Activated CD4-positive, alpha-beta T cell treated with anti-CD3 and anti-CD28 coated beads, Interleukin-2, Interleukin-6, amounts not matched to agents 100 ng/mL and 50 ng/mL, durations not matched to agents 16 hours and 8 hours (primary cell): ENCODE data around the gene ZBTB47.

ENCODE experiments used
- DNase-seq: peaks from one replicate; pipeline ENCODE4 v3.0.0-alpha.2; 2020

ZBTB47 gene

GRCh38 chr3:42686832-42687650 is 33.5 kb downstream of the ZBTB47 start:
- DNase-seq: no peak

- DNase-seq: no peak
Measured at GRCh38 chr3:42688016-42688415, 34.5 kb downstream of the ZBTB47 start.

- no peak for DNase-seq
Measured at GRCh38 chr3:42688487-42689420, 35.3 kb downstream of the ZBTB47 start.

- DNase-seq: no peak
Measured at GRCh38 chr3:42689421-42690014, 36.0 kb downstream of the ZBTB47 start.

- no peak for DNase-seq
Measured at GRCh38 chr3:42690191-42690590, 36.7 kb downstream of the ZBTB47 start.

- no peak for DNase-seq
Measured at GRCh38 chr3:42690766-42691680, 37.5 kb downstream of the ZBTB47 start.

- no peak for DNase-seq
Measured at GRCh38 chr3:42691816-42692666, 38.5 kb downstream of the ZBTB47 start.

GRCh38 chr3:42692667-42693529 is 39.4 kb downstream of the ZBTB47 start:
- DNase-seq: no peak

- no peak for DNase-seq
Measured at GRCh38 chr3:42693530-42693930, 40.0 kb downstream of the ZBTB47 start.

- no peak for DNase-seq
Measured at GRCh38 chr3:42694366-42694765, 40.9 kb downstream of the ZBTB47 start.

- DNase-seq: no peak
Measured at GRCh38 chr3:42696356-42697288, 43.1 kb downstream of the ZBTB47 start.

- no peak for DNase-seq
Measured at GRCh38 chr3:42697289-42698051, 44.0 kb downstream of the ZBTB47 start.

- DNase-seq: no peak
Measured at GRCh38 chr3:42698216-42698910, 44.9 kb downstream of the ZBTB47 start.

- DNase-seq: peak; percentile 26
Measured at GRCh38 chr3:42698911-42699230, 45.4 kb downstream of the ZBTB47 start.

- no peak for DNase-seq
Measured at GRCh38 chr3:42699511-42699971, 46.0 kb downstream of the ZBTB47 start.

- DNase-seq: no peak
Measured at GRCh38 chr3:42700366-42701288, 47.1 kb downstream of the ZBTB47 start.
